HG02623 (cell line): ENCODE measurements around the gene CBX1.
"Not testable (repeated sequence)": the region's sequence is repeated elsewhere in the genome, so short reads cannot be mapped to it uniquely, and the experiment has no call there.

Experiments
- ATAC-seq: cut with Tn5 transposase; IDR thresholded peaks from one replicate; pipeline ENCODE4 v1.9.1; 2021; ENCODE audit warnings: moderate library complexity; ENCODE audit not compliant: unreplicated experiment

The CBX1 gene

DNA sequence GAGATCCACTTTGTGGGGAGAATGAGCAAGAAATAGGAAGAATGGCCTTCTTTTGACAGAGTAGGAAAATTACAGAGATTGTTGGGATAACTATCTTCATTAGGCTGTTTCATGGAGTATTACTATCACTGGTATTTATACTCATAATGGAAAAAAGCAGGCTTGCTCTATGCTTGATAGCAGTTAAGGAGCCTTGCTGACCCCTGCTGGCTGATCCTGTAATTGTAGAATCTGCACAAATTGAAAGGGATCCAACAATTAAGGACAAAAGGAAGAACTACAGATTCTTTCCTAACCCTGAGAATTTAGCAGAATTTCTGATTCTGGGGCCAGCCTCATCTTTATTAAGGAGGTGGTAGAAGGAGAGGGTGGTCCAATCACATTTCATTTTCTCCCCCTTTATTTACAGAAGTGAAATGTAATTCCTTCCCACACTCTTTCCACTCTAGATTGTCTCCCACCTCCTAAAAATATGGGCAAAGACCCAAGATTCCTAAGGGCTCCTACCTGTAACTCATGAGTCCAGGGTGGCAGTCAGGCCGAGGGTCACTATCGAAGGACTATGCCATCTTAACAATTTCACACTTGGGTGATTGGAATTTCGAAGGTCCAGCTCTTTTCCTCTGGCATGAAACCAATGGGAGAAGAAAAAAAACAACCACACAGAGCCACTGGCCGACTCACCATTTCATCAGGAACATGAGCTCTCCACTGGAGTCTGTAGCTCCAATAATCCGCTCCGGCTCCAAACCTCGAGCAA is 26.8 kb downstream of the CBX1 start:
- no peak for ATAC-seq

DNA sequence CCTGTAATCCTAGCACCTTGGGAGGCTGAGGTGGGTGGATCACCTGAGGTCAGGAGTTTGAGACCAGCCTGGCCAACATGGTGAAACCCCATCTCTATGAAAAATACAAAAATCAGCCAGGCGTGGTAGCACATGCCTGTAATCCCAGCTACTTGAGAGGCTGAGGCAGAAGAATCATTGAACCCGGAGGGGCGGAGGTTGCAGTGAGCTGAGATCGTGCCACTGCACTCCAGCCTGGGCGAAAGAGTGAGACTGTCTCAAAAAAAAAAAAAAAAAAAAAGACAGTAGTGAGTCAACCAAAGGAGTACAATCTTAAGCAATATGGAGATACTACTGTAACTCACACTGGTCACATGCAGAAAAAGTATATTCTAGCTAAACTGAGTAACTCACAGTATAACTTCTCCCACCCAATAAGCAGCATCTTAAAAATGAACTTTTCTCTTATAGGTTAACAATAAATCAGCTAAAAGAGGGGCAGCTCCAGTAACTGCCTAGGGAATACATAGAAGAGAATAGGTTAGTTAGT is 27.6 kb downstream of the CBX1 start:
- ATAC-seq: not testable (repeated sequence)

DNA sequence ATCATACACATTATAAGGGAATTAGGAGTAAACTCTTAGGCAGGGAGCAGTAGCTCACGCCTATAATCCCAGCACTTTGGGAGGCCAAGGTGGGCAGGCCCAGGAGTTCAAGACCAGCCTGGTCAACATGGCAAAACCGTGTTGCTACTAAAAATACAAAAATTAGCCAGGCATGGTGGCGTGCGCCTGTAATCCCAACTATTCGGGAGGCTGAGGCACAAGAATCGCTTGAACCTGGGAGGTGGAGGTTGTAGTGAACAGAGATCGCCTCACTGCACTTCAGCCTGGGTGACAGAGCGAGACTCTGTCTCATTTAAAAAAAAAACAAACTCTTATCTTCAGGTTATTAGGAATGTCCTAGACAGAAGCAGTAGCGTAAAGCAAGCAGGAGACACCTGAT is 28.5 kb downstream of the CBX1 start:
- ATAC-seq: not testable (repeated sequence)

DNA sequence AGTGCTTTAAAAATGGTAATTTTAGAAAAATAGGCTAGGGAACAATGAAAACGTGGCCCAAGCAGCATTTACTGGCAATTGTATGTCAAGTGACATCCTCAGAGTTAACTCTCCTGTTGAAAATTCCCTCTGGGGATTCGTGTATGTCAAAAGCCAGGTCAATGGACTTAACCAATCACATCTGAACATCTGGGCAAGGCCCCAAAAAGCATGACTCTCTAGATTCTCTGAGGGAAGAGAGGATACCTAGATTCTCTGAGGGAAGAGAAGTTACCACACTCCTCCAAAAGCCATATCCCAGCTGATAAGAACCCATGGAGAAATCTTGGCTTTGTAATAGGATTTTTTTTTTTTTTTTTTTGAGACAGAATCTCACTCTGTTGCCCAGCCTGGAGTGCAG is 29.6 kb downstream of the CBX1 start:
- ATAC-seq: no peak

DNA sequence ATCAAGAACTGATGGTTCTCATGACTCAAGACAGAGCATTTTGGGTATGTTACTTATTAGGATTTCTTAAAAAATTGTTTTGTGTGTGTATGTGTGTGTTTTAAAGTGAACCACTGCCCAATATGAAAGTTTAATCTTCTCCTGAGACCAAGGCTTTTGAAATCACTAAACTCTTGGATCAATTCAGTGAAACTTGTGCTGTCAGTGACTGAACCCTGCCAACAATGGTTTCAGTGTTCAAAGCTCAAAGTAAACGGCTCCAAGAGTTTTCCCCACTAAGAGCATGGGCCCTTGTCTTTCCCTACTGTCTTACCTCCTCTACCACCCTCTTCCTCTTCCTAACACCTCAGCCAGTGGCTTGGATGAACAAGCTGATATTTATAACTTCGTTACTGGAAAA is 31.1 kb downstream of the CBX1 start:
- ATAC-seq: no peak

DNA sequence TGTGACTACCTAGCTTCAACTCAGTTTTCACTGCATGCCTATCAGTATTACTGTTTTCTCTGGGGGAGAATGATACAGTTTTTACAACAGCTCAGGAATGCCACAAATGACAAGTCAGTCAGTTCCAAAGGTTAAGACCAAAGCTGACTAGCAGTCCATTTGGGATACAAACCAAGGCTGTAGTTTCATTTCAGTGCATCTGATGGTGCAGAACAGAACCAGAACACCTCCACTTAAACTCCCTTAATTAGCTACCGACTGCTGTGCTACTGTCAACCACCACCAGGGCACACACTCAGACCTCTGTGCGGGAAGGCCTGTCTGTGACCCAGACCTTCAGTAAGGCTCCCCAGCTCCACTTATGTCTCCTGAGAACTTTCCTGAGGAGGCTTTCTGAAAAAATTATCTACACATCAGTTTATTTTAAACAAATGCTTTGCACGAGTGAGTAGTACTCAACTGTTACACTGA is 32.8 kb downstream of the CBX1 start:
- ATAC-seq: no peak

DNA sequence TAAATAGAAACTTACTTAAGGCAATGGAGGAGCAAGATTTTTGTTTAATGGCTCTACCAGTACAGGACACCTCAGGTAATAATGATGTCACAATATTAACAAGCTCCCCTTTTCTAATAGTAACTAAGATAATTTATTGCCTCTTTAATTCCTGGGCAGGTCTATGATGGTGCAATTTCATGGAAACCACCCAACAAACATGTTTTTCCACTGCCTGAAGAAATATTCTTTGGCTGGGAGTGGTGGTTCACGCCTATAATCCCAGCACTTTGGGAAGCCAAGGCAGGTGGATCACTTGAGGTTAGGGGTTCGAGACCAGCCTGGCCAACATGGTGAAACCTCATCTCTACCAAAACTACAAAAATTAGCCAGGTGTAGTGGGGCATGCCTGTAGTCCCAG is 33.5 kb downstream of the CBX1 start:
- ATAC-seq: not testable (repeated sequence)

DNA sequence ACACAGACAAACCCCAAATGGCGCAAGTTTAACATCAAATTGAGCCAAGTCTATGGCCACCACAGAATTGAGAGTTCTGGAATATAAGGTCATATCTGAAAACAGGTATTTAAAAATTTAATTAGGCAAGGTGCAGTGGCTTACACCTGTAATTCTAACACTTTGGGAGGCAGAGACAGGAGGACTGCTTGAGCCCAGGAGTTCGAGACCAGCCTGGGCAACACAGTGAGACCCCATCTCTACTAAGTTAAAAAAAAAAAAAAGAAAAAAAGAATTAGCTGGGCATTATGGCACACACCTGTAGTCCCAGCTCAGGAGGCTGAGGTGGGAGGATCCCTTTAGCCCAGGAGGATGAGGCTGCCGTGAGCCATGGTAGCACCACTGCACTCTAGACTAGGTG is 34.0 kb downstream of the CBX1 start:
- no peak for ATAC-seq

DNA sequence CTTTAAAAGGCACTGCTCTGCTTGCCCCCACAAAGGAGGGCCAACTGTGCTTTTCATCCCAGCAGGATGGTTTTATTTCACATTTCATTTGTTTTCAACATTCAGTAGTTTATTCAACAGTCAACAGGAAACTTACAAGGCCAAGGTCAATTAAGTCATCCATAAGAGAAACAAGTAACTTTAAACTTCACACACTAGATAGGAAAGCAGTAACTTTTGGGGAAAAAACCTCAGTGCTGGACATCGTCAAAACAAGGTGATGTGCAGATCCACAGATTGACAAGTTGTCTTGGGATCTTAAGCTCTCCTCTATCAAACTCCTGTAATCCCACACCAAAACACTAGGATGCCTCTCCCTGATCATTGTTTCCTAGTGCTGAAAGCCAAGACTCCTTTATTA is 34.6 kb downstream of the CBX1 start:
- ATAC-seq: no peak

DNA sequence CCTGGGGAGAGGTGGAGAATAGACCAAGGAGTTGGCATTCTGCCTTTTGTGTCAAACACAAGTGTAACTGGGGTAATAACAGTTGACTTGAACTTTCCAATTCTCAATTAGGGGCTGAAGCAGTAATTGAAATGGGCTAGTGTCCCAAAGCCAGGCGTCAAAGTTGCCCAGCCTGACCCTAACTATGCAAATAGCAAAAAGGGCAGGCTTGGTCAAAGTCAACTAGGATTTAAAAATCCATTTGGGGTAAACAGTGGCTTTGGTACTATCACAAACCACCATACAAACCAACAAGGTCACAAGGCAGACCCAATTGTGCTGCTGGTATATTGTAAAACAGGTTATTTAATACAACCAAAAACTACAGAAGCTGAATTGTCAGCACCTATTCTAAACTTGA is 35.1 kb downstream of the CBX1 start:
- ATAC-seq: no peak

DNA sequence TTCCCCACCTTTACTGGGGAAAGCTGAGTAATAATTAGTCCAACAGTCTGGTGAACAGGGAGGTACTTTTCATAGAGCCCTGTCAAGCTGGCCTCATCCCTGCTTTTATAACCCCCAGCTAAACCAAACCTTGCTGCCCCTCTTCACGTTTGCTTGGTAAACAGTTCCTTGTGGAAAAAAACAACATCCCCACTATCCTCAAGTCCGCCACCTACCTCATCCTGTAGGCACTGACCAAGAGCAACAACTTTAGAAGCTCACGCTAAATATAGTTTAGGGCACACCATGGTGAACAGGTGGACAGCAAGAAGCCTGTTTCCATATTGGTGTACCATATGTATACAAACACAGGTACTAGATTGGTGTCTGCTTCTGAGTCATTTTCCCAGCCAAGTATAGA is 36.6 kb downstream of the CBX1 start:
- ATAC-seq: no peak

DNA sequence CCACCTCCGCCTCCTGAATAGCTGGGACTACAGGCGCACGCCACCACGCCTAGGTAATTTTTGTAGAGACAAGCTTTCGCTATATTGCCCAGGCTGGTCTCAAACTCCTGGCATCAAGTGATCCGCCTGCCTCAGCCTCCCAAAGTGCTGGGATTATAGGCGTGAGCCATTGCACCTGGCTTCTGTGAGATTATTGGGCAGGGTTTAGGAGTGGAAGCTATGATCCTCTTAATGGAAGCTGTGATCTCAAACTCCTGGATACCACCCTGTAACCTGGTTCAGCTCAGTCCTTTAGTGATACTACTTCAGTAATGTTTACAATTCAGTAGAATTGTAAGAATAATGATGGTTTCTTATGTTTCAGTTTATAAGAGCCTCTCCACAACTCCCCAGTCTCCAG is 39.0 kb downstream of the CBX1 start:
- no peak for ATAC-seq

DNA sequence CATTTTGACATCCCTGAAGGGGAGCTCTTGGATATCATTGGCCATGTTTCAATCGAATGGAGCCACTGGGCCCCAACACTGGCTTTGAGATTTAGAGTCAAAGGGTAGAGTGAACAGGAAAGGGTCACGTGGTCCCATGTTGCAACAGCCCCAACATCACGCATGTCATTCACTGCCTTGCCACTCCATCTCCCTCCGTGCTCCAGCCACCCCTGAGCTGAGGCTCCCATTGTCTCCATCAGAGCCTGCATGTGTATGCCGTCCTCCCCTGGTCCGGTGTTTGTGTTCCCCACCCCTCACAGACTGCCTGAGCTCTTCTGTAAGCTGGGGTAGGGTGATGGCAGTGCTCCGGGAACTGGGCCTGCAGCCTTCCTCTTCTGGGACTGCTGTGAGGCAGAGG is 41.0 kb downstream of the CBX1 start:
- no peak for ATAC-seq

DNA sequence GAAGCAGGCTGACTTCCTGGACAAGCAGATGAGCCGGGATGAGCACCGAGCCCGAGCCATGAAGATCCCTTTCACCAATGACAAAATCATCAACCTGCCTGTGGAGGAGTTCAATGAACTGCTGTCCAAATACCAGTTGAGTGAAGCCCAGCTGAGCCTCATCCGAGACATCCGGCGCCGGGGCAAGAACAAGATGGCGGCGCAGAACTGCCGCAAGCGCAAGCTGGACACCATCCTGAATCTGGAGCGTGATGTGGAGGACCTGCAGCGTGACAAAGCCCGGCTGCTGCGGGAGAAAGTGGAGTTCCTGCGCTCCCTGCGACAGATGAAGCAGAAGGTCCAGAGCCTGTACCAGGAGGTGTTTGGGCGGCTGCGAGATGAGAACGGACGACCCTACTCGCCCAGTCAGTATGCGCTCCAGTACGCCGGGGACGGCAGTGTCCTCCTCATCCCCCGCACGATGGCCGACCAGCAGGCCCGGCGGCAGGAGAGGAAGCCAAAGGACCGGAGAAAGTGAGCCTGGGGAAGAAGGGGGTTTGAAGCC is 42.1 kb downstream of the CBX1 start:
- no peak for ATAC-seq

DNA sequence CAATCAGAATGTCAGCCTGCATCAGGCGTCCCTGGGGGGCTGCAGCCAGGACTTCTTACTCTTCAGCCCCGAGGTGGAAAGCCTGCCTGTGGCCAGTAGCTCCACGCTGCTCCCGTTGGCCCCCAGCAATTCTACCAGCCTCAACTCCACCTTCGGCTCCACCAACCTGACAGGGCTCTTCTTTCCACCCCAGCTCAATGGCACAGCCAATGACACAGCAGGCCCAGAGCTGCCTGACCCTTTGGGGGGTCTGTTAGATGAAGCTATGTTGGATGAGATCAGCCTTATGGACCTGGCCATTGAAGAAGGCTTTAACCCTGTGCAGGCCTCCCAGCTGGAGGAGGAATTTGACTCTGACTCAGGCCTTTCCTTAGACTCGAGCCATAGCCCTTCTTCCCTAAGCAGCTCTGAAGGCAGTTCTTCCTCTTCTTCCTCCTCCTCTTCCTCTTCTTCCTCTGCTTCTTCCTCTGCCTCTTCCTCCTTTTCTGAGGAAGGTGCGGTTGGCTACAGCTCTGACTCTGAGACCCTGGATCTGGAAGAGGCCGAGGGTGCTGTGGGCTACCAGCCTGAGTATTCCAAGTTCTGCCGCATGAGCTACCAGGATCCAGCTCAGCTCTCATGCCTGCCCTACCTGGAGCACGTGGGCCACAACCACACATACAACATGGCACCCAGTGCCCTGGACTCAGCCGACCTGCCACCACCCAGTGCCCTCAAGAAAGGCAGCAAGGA is 42.7 kb downstream of the CBX1 start:
- ATAC-seq: no peak

DNA sequence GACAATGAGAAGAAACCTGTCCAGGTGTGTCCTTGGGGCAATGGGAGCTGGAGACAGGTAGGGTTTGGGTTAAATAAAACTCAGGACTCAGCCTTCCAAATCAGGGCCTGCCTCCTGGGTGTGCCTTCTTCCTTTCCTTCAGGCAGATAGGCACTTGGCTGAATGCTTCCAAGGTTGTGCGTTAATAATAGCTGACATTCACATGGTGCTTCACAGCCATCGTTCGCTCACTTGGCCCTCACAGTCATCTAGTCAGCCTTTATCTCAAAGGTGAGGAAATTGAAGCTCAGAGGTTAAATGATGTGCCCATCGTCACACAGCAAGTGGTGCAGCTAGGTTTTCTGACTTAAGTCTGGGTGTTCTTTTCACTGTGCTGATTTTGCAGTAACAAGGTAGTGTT is 43.7 kb downstream of the CBX1 start:
- ATAC-seq: no peak

DNA sequence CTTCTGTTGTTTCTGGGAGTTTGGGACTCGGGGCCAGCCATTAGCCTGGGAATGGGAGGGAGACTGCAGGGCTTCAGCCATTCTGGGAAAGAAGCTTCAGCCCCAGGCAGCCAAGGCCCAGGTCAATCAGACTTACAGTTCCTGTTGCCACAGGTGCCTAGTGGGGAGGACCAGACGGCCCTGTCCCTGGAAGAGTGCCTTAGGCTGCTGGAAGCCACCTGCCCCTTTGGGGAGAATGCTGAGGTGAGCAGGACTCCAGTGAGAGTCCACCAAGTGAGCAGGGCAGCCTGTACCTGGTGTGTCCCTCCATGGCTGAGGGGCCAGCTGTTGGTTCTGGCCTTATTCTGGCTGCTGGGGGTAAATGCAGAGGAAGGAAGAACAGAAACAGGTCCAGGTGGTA is 44.4 kb downstream of the CBX1 start:
- no peak for ATAC-seq

DNA sequence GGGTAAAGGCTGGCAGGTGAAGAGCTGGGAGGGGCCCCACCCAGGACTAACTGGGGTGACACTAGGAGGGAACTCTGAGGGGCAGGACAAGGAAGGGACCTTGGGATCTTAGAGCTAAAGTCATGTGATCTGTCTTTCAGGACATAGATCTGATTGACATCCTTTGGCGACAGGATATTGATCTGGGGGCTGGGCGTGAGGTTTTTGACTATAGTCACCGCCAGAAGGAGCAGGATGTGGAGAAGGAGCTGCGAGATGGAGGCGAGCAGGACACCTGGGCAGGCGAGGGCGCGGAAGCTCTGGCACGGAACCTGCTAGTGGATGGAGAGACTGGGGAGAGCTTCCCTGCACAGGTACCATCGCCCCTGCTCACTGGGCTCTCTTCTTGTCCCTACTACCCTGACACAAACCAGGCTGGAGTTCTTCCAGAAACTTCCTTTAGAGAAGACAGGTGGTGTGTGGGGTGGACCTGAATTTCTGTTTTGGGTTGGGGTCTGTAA is 45.0 kb downstream of the CBX1 start:
- no peak for ATAC-seq

DNA sequence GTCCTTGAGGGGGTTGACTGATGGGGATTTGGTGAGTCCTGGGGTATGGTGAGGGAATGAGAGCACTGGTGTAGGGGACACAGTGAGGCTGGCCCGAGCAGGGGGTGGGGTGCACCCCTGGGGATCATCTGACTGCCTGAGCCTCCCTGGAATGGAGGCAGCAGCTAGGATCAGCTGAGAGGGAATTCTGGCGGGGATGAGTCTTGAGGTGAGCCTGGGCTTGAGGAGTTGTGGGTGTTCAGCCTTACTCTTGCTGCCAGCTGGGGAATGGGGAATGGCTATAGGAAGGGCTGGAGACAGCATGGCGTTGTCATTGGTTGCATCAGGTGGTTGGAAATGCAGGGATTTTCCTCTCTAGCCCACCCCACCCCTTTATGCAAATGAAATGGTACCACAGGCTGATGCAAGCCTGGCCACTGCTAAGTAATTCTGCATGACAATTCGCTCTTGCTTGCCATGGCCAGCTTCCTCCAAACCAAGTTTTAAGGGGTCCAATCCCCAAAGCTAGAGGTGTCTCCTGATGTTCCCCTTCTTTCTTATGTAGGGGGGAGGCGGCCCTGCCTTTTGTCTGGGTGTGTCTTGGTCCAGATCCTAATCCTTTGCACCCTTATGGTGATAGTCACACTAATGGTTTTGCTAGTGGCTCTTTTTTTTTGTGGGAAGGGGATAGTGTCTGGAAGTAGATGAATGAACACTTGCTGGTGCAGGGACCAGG is 45.6 kb downstream of the CBX1 start:
- ATAC-seq: peak; percentile 49

DNA sequence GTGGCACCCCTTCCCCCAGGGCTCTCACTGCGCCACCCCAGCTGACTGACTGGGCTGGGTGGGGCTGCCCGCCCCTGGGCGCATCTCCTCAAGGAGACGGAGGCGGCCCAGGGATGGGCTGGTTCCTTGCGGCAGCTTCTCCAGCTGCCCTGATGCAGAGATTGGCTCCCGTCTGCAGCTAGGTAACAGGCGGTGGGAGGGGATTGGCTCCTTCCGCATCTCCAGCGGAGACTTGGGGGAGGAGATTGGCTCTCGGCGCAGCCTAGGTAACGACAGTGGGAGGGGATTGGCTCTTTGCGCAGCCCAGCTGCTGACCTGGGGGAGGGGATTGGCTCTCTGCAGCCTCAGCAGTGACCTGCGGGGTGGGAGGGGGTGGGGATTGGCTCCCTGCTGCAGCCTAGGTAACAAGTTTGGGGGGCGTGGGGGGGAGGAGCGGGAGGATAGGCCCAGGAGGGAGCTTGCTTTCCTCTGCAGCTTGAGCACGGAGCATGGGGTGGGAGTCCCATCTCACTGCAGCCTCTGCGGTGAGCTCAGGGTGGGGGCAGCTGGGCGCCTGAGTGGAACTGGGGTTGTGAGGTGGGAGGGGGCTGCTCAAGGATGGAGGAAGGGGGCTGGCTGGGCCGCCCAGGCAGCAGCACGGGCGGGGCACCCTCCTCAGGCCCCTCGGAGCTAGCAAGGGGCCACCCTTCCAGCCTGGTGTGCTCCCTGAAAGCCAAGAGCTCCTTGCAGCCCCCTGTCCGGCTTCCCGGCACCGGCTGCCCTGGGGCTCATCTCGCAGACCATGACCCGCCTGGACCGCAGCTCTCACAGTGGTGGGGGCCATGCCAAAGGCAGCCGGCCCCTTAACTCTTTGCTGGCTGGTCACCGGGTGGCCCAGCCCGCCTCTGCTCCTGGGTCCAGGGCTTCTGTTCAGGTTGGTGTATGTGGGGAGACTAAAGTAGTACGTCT is 46.8 kb downstream of the CBX1 start:
- no peak for ATAC-seq
